Measurements from ENCODE around the gene ZNF750. TPM values are rescaled to one million over a fixed set of nuclear protein-coding genes. Genes with fewer than 3 reads are reported as not detected.

Gene ZNF750
- total RNA-seq, 3 donors from 2014 or later = not detected

DNA sequence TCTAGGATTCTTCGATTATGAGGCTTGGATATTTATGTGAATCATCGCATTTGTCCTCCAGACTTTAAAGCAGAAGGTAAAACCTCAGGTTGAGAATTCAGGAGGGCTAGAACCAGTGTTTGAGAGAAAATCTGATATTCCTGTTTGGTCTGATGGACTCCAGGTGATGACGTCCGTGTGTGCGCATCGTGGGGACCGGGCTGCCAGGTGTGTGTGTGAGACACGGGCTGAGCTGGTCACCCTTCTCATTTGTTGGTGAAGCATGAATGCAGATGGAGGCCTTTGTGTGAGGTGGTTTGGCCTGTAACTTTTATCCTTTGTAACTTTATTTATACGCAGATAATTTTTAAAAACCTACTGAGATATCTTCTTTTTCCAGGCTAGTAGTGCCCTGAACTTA lies 42.8 kb downstream of the ZNF750 start:
- peak in 1 of 3 donors; percentile 5 for DNase-seq
- no peak overlapping the region for H3K4me3 ChIP-seq
- ATAC-seq = no peak
- no peaks in the 10 kb centered on the region for H3K9me3 ChIP-seq
- peaks cover 7% of the 10 kb centered on the region for H3K4me1 ChIP-seq (ENCODE audit: low read depth)
- no peaks in the 10 kb centered on the region for H3K36me3 ChIP-seq (ENCODE audit: low read depth)
- intact Hi-C loops (cut with DNase I, micrococcal nuclease) = no loop called here
- TF ChIP-seq CTCF (IDR thresholded peaks at IDR 0.05) = no peak

DNA sequence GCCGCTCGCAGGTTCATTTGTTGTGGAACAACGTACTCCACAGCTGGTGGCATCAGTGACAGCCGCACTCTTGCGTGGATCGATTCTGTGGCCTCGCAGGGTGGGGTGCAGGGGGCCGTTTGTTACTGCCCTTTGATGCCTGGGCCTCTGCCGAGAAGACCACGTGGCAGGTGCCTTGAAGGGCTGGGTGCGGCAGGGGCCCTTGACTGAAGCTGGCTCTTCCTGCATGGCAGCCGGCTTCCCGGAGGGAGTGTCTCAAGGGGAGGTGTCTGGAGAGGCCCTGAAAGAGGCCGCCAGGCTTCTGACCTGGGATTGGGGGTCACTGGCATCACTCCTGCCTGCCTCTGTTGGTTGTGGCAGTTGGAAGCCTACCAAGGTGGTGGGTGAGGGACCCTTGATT lies 44.2 kb downstream of the ZNF750 start:
- Histone ChIP-seq H3K4me1 (ENCODE audit: low read depth) (peaks cover 7% of the 10 kb centered on the region), H3K9me3 (no peaks in the 10 kb centered on the region), H3K36me3 (ENCODE audit: low read depth) (no peaks in the 10 kb centered on the region), H3K4me3 (no peak overlapping the region)
- intact Hi-C loops (cut with DNase I, micrococcal nuclease) = no loop called here
- ATAC-seq (peak; percentile 84), DNase-seq (peak in 2 of 3 donors; percentile 61 to 73)
- no peak for TF ChIP-seq CTCF (IDR thresholded peaks at IDR 0.05)

GRCh38 chr17:82794781-82795482 lies 44.9 kb downstream of the ZNF750 start:
- Histone ChIP-seq H3K9me3 (no peaks in the 10 kb centered on the region), H3K4me1 (ENCODE audit: low read depth) (peaks cover 7% of the 10 kb centered on the region), H3K4me3 (no peak overlapping the region), H3K36me3 (ENCODE audit: low read depth) (no peaks in the 10 kb centered on the region)
- intact Hi-C loops (cut with DNase I, micrococcal nuclease) = no loop called here
- ATAC-seq = peak; percentile 8
- no peak for TF ChIP-seq CTCF (IDR thresholded peaks at IDR 0.05)
- no peak for DNase-seq

DNA sequence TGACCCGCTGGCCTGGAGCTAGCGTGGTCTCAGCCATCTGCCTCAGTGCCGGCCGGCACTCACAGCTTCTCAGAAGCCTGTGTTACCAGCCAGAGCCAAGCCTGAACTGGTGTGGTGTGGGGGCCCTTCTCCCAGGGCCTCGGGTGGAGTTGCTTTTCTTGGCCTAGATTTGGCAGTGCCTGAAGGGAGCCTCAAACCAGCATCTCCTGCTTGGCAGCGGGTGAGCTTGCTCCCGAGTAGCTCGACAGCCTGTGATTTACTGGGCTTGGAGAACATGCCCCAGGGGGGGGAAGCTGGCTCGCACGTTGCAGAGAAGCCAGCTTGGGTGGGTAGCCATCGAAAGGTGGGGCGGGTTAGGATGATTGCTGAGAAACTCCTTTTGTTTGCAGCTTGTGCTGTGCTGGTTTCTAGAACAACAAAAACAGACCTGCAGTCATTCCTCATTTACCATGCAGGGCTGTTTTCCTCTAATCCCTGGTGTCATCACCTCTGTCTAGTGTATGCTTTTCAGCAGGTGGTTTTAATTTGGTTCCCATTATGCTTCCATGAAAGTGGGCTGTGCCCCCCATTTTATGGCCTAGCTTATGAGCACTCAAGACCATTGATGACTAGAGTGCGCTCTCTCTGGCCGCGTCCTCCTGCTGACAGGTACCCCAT lies 45.7 kb downstream of the ZNF750 start:
- DNase-seq (no peak), ATAC-seq (no peak)
- TF ChIP-seq CTCF (IDR thresholded peaks at IDR 0.05) = no peak
- Histone ChIP-seq H3K9me3 (no peaks in the 10 kb centered on the region), H3K4me1 (ENCODE audit: low read depth) (peaks cover 3% of the 10 kb centered on the region), H3K36me3 (ENCODE audit: low read depth) (no peaks in the 10 kb centered on the region), H3K4me3 (no peak overlapping the region)
- intact Hi-C loops (cut with DNase I, micrococcal nuclease) = no loop called here

DNA sequence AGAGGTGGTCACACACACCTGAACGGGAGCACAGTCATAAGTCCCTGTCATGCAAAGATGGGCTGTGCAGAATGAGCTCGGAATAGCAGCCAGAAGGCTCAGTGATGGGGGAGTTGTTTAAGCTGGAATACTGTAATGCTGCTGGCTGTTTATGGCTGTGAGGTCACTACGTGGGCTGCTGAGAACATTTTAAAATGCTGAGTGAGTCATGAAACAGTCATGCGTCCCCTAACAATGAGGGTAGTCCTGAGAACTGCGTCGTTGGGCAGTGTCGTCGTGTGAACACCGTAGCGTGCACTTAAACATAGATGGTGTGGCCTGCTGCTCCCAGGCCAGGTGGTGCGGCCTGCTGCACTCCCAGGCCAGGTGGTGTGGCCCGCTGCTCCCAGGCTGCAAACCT lies 48.3 kb downstream of the ZNF750 start:
- intact Hi-C loops (cut with DNase I, micrococcal nuclease) = no loop called here
- ATAC-seq = no peak
- TF ChIP-seq CTCF (IDR thresholded peaks at IDR 0.05) = no peak

More for the DNA sequence above, 48.3 kb downstream of the ZNF750 start:
- no peak for DNase-seq
- Histone ChIP-seq H3K36me3 (ENCODE audit: low read depth) (no peaks in the 10 kb centered on the region), H3K9me3 (no peaks in the 10 kb centered on the region), H3K4me1 (ENCODE audit: low read depth) (peaks cover 3% of the 10 kb centered on the region), H3K4me3 (no peak overlapping the region)

All from mucosa of descending colon (tissue), 3 donors.